ENCODE data around the gene POLR3GL. TPM values are rescaled to one million over a fixed set of nuclear protein-coding genes. Genes with fewer than 3 reads are reported as not detected.
A peak's percentile ranks its signal among the peaks of the same experiment; 100 is the strongest.

The POLR3GL gene
- total and polyA plus RNA-seq, 10 of the 15 experiments (the other 5 are each of a cell fraction or from before 2014, with no cell fraction given) = 12.8 to 47.0 (median 26.6) TPM

DNA sequence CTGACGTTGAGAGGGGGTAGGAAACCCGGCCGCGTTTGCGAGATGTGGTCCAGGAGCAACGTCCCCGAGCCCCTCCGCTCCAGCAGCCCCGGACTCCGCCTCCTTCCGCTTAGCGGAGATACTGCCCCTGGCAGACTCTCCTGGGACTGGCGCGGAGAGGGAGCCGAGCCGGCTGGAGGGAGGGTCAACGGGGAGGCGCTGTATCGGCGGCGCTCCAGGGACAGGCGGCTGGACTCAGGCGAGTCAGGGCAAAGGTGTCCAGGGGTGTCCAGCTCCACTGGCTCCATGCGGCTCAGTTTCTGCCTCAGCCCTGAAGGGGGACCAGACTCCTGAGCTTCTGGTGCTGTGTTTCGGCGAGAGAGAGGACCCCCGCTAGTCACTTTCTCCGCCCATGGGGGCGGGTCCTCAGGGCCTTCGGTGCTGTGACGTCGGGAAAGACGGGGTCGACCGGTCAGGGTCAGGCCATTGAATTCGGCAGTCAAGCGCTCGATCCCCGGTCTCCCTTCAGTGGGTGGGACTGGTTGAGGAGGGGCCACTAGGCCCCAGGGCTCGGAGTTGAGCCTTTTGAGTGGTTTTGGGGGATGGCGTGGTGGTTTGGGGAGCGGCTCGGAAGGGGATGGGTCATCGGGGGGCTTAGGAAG lies 3.9 kb upstream of the POLR3GL start (continued):
- TF ChIP-seq KDM1A (IDR thresholded peaks at IDR 0.05; ENCODE audit: borderline replicate concordance) = no peak

GRCh38 chr1:145961109-145961424 lies 3.4 kb upstream of the POLR3GL start:
- Histone ChIP-seq H3K36me3 (ENCODE audit: control insufficient read depth in 2 of 2, insufficient read depth in 2 of 2, low read length in 1 of 2) (no peaks in the 10 kb centered on the region), H3K4me2 (ENCODE audit: control insufficient read depth, insufficient read depth) (peak overlapping the region; percentile 78), H2AFZ (ENCODE audit: control insufficient read depth, low read depth, low read length) (peak overlapping the region; percentile 83), H3K4me3 (peak overlapping the region; percentile 80), H3K27me3 (replicated peaks in 1 of 2; ENCODE audit: control insufficient read depth in 2 of 2, insufficient read depth in 2 of 2, low read length in 1 of 2) (no peaks in the 10 kb centered on the region; a peak in 1 of 4 replicates), H4K20me1 (ENCODE audit: control insufficient read depth, insufficient read depth) (no peaks in the 10 kb centered on the region), H3K79me2 (ENCODE audit: control insufficient read depth, insufficient read depth, low read length) (peaks cover 14% of the 10 kb centered on the region), H3K27ac (ENCODE audit: control insufficient read depth, insufficient read depth) (no peak overlapping the region), H3K9ac (ENCODE audit: control insufficient read depth, insufficient read depth, low read length) (peak overlapping the region; percentile 60; the same call in 1 of the 2 replicates), H3K9me3 (replicated peaks; ENCODE audit: control insufficient read depth, insufficient read depth, low read length) (no peaks in the 10 kb centered on the region), H3K4me1 (ENCODE audit: control insufficient read depth, insufficient read depth, low read length) (peaks cover 19% of the 10 kb centered on the region)
- in situ Hi-C loops (cut with MboI) (no loop called here), intact Hi-C loops (cut with micrococcal nuclease; ENCODE audit: unreplicated experiment) (loop anchor here (5.0 kb wide), 1 partner anchor 76 kb away; no protein-coding TSS in a partner anchor)
- WGBS (ENCODE audit: insufficient coverage, insufficient replicate concordance, low lambda C conversion rate, missing lambda C conversion rate) = 2% methylated on average over 17 of the region's 22 CpGs
- TF ChIP-seq RAD21 (IDR thresholded peaks at IDR 0.05; ENCODE audit: insufficient read depth, low read depth, low read length) (no peak), NBN (IDR thresholded peaks at IDR 0.05) (no peak), ESRRA (IDR thresholded peaks at IDR 0.05; ENCODE audit: low read length) (no peak), SRF (IDR thresholded peaks at IDR 0.05; ENCODE audit: low read depth in 2 of 2, low read length in 2 of 2) (no peak)
- ChIA-PET POLR2A (interaction anchor here (6.0 kb wide), 1 partner anchor 17 kb away, joined by 102 read pairs; no protein-coding TSS in a partner anchor), SMC1A (ENCODE audit: uncharacterized antibody, unreplicated experiment) (no interaction called here), RAD21 (ENCODE audit: unreplicated experiment) (no interaction called here), CTCF (interaction anchor here (1.7 kb wide), 1 partner anchor 116 kb away, joined by 3 read pairs; the partner anchor contains the start of gene NUDT17)
- BruUV-seq (replicated peaks) = no TSS peak
- ATAC-seq (no peak), DNase-seq (ENCODE audit: low read depth, low spot score) (no peak), FAIRE-seq (no peak)

All from GM12878 (cell line).